Measurements from ENCODE around the gene CDC25C.

The CDC25C gene

GRCh38 chr5:138331449-138332368 is at the start of gene CDC25C:
Gene CDC25C (minus strand): TSS chr5:138331804. CDS start chr5:138331180, 624 bp downstream.
- DNase-seq (ENCODE audit: low read depth) = peak; percentile 94

- DNase-seq (ENCODE audit: low read depth) = no peak
Observed at GRCh38 chr5:138372653-138373052, 41.0 kb upstream of the CDC25C start.

- DNase-seq (ENCODE audit: low read depth) = no peak
Observed at GRCh38 chr5:138372225-138372624, 40.6 kb upstream of the CDC25C start.

GRCh38 chr5:138371454-138371853 is 39.9 kb upstream of the CDC25C start:
- no peak for DNase-seq (ENCODE audit: low read depth)

GRCh38 chr5:138370537-138370936 is 38.9 kb upstream of the CDC25C start:
- no peak for DNase-seq (ENCODE audit: low read depth)

- no peak for DNase-seq (ENCODE audit: low read depth)
Observed at GRCh38 chr5:138369706-138370105, 38.1 kb upstream of the CDC25C start.

- DNase-seq (ENCODE audit: low read depth) = no peak
Observed at GRCh38 chr5:138369261-138369660, 37.7 kb upstream of the CDC25C start.

- DNase-seq (ENCODE audit: low read depth) = no peak
Observed at GRCh38 chr5:138366632-138367382, 35.2 kb upstream of the CDC25C start.

- DNase-seq (ENCODE audit: low read depth) = no peak
Observed at GRCh38 chr5:138364576-138364975, 33.0 kb upstream of the CDC25C start.

- DNase-seq (ENCODE audit: low read depth) = no peak
Observed at GRCh38 chr5:138360941-138361452, 29.4 kb upstream of the CDC25C start.

GRCh38 chr5:138359621-138360020 is 28.0 kb upstream of the CDC25C start:
- no peak for DNase-seq (ENCODE audit: low read depth)

GRCh38 chr5:138354926-138355378 is 23.3 kb upstream of the CDC25C start:
- DNase-seq (ENCODE audit: low read depth) = no peak

- DNase-seq (ENCODE audit: low read depth) = no peak
Observed at GRCh38 chr5:138354387-138354786, 22.8 kb upstream of the CDC25C start.

- DNase-seq (ENCODE audit: low read depth) = no peak
Observed at GRCh38 chr5:138353560-138354080, 22.0 kb upstream of the CDC25C start.

- DNase-seq (ENCODE audit: low read depth) = peak; percentile 68
Observed at GRCh38 chr5:138352722-138353559, 21.3 kb upstream of the CDC25C start.

GRCh38 chr5:138352071-138352721 is 20.6 kb upstream of the CDC25C start, which contains the start of gene KDM3B:
Gene KDM3B (plus strand): TSS chr5:138352685. CDS start chr5:138352796, 111 bp downstream.
- DNase-seq (ENCODE audit: low read depth) = peak; percentile 93

GRCh38 chr5:138351517-138351916 is 19.9 kb upstream of the CDC25C start:
- DNase-seq (ENCODE audit: low read depth) = no peak

- DNase-seq (ENCODE audit: low read depth) = no peak
Observed at GRCh38 chr5:138351056-138351455, 19.5 kb upstream of the CDC25C start.

GRCh38 chr5:138350563-138350890 is 18.9 kb upstream of the CDC25C start:
- no peak for DNase-seq (ENCODE audit: low read depth)

- no peak for DNase-seq (ENCODE audit: low read depth)
Observed at GRCh38 chr5:138349852-138350562, 18.4 kb upstream of the CDC25C start.
